SK-N-MC (cell line): ENCODE data around the gene AMZ1.
"Not testable (repeated sequence)": the region's sequence is repeated elsewhere in the genome, so short reads cannot be mapped to it uniquely, and the experiment has no call there.

Experiments used
- EZH2 ChIP-seq: fragments of 200-600 bp; sonication (generic); IDR thresholded peaks from one replicate; pipeline ENCODE4 v1.6.1; 2017; ENCODE audit warnings: antibody characterized with exemption
- POLR2AphosphoS5 ChIP-seq: IDR thresholded peaks from 2 replicates; pipeline ENCODE4 v1.6.1; 2012; ENCODE audit warnings: mild to moderate bottlenecking, low read depth, low read length, borderline replicate concordance

GRCh38 chr7:2693420-2694121 is 5.6 kb downstream of the AMZ1 start:
- not testable (repeated sequence) for TF ChIP-seq POLR2AphosphoS5, EZH2
